Fibroblast of pulmonary artery (primary cell): ENCODE data around the gene MYT1.

Source experiments
- DNase-seq: peaks from one replicate; pipeline ENCODE4 v3.0.0-alpha.2; 2010; ENCODE audit warnings: low read depth
- H3K4me3 ChIP-seq: replicated peaks from 2 replicates; pipeline ENCODE4 v1.5.1; 2011; ENCODE audit warnings: low read depth, mild to moderate bottlenecking, control low read depth, low read length, moderate library complexity
- TF ChIP-seq, protein P1 (sequence below): IDR thresholded peaks from 2 replicates; pipeline ENCODE4 v1.5.1; 2011; ENCODE audit warnings: mild to moderate bottlenecking, control low read depth, low read length, inconsistent platforms; ENCODE audit errors: missing control alignments

Gene MYT1

DNA sequence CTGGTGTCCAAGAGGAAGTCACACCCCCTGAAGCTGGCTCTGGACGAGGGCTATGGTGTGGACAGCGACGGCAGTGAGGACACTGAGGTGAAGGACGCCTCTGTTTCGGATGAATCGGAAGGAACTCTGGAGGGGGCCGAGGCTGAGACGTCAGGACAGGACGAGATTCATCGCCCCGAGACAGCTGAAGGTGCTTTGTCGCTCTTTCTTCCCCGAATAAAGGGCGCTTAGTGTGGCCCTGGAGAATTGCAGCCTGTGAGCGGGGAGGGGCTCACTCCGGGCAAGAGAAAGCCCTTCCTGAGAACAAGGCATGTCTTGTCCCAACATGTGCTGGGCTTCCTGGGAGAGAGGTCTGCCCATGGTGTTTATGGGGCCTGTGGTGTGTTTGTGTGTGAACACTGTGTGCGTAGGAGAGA, 41.4 kb downstream of the MYT1 start:
- TF ChIP-seq, protein P1, sequence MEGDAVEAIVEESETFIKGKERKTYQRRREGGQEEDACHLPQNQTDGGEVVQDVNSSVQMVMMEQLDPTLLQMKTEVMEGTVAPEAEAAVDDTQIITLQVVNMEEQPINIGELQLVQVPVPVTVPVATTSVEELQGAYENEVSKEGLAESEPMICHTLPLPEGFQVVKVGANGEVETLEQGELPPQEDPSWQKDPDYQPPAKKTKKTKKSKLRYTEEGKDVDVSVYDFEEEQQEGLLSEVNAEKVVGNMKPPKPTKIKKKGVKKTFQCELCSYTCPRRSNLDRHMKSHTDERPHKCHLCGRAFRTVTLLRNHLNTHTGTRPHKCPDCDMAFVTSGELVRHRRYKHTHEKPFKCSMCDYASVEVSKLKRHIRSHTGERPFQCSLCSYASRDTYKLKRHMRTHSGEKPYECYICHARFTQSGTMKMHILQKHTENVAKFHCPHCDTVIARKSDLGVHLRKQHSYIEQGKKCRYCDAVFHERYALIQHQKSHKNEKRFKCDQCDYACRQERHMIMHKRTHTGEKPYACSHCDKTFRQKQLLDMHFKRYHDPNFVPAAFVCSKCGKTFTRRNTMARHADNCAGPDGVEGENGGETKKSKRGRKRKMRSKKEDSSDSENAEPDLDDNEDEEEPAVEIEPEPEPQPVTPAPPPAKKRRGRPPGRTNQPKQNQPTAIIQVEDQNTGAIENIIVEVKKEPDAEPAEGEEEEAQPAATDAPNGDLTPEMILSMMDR = no peak
- DNase-seq = no peak
- no peak overlapping the region for H3K4me3 ChIP-seq

DNA sequence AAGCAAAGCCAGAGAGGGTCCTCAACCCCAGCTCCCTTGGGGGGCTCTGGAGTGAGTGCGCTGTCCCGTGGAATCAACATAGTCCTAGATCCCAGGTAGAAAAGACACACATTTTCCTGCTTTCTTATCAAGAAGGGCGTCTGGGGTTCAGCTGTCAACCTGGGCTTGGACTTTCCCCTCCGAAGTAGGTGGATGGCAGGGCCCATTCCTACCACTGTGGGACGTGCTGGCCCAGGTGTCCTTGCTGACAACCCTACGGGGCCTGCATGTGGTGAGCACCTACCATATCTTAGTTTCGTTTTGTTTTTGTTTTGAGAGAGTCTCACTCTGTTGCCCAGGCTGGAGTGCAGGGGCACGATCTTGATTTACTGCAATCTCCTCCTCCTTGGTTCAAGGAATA, 42.4 kb downstream of the MYT1 start:
- no peak for DNase-seq
- TF ChIP-seq, protein P1 = no peak
- no peak overlapping the region for H3K4me3 ChIP-seq

DNA sequence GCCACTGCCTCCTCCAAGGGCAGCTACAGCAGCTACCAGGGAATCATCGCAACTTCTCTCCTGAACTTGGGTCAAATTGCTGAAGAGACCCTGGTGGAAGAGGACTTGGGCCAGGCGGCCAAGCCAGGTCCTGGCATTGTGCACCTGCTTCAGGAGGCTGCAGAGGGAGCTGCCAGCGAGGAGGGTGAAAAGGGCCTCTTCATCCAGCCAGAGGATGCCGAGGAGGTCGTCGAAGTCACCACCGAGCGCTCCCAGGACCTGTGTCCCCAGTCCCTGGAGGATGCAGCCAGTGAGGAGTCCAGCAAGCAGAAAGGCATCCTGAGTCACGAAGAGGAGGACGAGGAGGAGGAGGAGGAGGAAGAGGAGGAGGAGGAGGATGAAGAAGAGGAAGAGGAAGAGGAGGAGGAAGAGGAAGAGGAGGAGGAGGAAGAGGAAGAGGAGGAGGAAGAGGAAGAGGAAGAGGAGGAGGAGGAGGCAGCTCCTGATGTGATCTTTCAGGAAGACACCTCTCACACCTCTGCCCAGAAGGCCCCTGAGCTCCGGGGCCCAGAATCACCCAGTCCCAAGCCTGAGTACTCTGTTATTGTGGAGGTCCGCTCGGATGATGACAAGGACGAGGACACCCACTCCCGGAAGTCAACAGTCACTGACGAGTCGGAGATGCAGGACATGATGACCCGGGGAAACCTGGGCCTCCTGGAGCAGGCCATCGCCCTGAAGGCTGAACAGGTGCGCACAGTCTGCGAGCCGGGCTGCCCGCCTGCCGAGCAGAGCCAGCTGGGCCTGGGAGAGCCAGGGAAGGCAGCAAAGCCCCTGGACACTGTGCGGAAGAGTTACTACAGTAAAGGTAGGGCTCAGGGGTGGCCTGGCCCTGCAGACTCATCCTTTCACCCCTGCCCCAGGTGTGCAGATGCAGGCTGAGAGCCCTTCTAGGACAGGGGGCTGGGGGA, 43.7 kb downstream of the MYT1 start:
- DNase-seq = no peak
- H3K4me3 ChIP-seq = no peak overlapping the region
- TF ChIP-seq, protein P1 = no peak

DNA sequence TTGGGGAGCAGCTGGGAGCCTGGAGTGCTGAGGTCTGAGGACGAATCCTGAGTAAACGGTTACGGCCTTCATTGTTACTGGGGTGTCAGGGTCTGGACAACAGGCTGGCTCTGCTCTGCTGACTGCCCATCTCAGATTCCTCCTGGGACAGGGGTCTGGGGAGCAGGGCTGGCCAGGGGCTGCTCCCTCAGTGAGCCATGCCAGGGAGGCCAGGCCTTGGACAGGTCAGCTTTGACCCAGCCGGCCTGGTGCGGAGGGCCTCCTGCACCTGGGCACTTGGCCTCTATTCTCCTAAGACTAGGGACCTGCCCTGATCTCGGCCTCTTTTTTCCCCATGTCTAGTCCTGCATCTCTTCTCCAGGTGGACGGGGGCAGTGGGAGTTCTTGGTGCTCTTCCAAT, 44.9 kb downstream of the MYT1 start:
- DNase-seq = no peak
- H3K4me3 ChIP-seq = no peak overlapping the region
- TF ChIP-seq, protein P1 = no peak

DNA sequence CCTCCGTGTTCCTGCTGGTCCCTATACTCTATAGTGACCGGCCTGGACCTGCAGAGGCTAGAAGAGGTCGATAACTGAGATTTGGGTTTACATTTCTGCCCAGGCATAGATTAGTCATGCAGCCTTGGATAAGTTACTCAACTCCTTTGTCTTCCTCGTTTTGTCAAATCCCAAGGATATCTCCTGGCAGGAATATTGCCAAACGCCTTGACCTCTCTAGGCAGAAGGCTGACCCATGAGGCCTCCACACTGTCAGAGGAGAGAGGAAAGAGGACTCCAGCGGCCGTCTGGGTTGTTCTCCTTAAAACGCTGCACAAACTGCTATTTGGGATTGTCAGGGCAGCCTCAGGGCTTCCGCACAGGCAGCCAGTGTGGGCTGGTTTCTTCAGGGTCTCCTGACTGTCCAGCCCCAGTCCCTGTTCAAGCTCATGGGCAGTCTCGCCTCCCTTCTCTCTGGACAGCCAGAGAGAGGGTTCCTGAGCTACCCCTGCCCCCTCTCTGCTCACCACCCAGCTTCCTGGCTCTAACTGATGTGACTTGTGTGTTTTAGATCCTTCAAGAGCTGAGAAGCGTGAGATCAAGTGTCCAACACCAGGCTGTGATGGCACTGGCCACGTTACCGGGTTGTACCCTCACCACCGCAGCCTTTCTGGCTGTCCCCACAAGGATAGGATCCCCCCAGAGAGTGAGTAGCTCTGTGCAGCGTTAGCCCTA, 46.6 kb downstream of the MYT1 start:
- H3K4me3 ChIP-seq = no peak overlapping the region
- TF ChIP-seq, protein P1 = no peak
- no peak for DNase-seq

DNA sequence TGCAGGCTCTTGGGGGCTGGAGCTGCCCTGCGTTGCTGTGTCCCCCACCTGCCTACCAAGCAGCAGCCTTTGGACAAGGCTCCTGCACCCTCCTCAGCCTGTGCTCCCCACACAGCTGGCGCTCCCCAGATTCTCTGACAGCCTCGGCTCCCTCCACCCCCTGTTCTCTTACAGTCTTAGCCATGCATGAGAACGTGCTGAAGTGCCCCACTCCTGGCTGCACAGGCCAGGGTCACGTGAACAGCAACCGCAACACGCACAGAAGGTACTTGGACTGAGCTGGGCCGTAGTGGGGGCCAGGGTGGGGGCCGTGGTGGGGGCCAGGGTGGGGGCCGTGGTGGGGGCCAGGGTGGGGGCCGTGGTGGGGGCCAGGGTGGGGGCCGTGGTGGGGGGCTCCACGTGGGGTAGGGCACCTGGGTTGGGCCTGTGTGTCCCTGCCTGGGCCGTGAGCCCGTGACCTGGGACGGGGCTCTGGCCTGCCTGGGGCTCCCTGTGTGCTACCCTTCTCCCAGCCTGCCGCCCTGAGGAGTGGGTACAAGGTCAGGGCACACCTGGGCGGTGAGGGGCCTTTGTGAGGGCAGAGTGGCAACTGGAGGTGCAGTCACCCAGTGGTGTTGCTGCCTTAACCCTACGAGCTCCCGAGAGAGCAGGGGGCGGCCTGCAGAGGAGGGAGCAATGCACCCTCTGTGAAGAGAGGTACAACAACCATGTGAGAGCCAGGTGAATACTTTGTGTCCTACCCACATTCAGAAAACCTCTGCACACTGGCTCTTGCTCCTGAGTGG, 47.8 kb downstream of the MYT1 start:
- H3K4me3 ChIP-seq = no peak overlapping the region
- TF ChIP-seq, protein P1 = no peak
- DNase-seq = no peak
